CD4-positive, alpha-beta T cell treated with Interferon alpha-2 for 1 hour (primary cell): Measurements from ENCODE around the gene TIMM8B.
A peak's percentile ranks its signal among the peaks of the same experiment; 100 is the strongest.
"Not testable (repeated sequence)": the region's sequence is repeated elsewhere in the genome, so short reads cannot be mapped to it uniquely, and the experiment has no call there.

Experiments
- DNase-seq, 2 donors: peaks; one replicate each; pipeline ENCODE4 v3.0.0-alpha.2; 2020 to 2022

The TIMM8B gene, protein sequence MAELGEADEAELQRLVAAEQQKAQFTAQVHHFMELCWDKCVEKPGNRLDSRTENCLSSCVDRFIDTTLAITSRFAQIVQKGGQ

GRCh38 chr11:112086422-112087191 is at the start of gene TIMM8B, which contains the start of gene SDHD:
TSS of gene TIMM8B (minus strand) at chr11:112086756. CDS start at chr11:112086723, 33 bp downstream.
TSS of gene SDHD (plus strand) at chr11:112086873. CDS start at chr11:112086908, 35 bp downstream.
- peak; percentile 97 to 98 for DNase-seq

DNA sequence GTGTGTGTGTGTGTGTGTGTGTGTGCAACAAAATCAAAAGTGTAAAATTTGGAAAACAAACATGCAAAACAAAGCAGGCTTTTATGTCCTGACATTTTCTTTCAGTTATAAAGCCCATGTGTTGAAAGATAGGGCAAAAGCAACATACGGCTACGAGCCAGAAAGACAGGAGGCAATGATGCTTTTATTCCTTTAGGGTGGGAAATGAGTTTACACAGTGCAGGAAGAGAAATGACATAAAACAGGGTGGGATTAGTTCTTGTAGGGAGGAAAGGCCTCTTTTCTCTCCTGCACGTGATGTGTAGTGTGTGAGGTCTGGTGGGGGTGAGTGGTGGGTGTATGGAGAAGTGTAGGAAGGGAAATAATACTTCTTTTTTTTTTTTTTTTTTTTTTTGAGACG is 47.9 kb upstream of the TIMM8B start:
- no peak for DNase-seq

GRCh38 chr11:112132737-112133136 is 46.2 kb upstream of the TIMM8B start:
- DNase-seq = no peak

DNA sequence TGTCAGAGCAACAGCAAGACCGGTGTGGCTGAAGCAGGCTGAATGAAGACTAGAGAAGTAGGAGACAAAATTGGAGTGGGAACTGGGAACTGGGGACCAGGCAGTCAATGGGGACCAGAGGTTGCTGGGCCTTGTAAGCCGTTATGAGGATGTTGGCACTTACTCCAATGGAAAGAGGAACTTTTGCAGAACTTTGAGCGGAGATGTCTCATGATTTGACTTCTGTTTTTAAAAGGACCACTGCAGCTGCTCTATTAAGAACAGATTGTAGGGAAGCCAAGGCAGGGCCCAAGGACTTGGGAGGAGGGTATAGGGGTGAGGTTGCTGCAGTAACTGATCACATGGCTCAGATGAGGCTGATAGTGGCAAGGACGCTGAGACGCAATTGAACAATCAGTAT is 43.1 kb upstream of the TIMM8B start:
- peak in 1 of 2 donors; percentile 19 for DNase-seq

- DNase-seq = no peak
Observed at GRCh38 chr11:112128483-112129121, 42.0 kb upstream of the TIMM8B start.

DNA sequence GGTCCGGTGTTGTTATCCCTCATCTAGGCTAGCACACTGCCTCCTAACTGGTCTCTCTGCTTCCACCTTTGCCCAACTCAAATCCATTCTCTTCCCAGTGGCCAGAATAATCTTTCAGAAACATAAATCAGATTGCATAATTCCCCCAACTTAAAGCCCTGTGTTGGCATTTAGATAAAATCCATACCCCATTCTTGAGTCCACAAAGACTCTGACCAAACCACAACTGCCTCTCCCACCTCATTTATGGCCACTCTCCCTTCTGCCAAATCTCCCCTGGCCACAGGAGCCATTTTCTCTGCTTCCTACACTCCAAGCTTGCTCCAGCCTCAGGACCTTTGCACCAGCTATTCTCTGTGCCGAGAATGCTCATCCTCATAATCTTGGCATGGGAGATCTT is 40.5 kb upstream of the TIMM8B start:
- DNase-seq = no peak

GRCh38 chr11:112123129-112123528 is 36.6 kb upstream of the TIMM8B start:
- no peak for DNase-seq

- DNase-seq = no peak
Observed at GRCh38 chr11:112121981-112122615, 35.5 kb upstream of the TIMM8B start.

GRCh38 chr11:112118176-112118575 is 31.6 kb upstream of the TIMM8B start:
- DNase-seq = no peak

- no peak for DNase-seq
Observed at GRCh38 chr11:112115386-112115785, 28.8 kb upstream of the TIMM8B start.

- DNase-seq = no peak
Observed at GRCh38 chr11:112114460-112114859, 27.9 kb upstream of the TIMM8B start.

GRCh38 chr11:112113539-112114457 is 27.2 kb upstream of the TIMM8B start:
- peak in 1 of 2 donors; percentile 50 for DNase-seq

DNA sequence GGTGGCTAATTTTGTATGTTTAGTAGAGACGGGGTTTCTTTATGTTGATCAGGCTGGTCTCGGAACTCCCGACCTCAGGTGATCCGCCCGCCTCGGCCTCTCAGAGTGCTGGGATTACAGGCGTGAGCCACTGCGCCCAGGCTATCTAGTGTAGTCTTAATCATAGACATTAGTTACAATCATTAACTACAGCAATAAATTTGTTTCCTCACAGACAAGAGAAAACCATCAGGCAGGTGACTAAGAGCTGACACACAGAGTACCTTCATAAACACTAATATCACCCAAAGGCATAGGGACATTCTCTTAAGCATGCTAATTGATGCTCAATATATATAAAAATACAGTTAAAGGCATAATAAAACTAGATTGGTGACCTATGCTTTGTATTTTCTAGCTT is 19.5 kb upstream of the TIMM8B start:
- DNase-seq = no peak

DNA sequence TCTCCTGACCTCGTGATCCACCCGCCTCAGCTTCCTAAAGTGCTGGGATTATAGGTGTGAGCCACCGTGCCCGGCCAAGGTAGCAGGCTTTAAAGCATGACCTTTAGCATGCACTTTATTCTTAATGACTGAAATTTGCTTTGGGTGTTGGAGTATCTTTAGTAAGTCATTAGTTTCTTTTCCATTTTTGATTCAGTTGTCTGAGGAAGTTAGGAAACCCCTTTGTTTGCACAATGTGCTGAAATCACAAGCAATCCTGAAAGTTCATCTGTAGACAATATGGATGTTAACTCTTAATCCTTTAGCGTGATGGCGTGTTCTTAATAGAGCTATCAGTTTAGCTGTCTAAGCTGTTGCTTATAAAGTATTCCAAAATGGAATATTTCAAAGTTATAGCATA is 16.9 kb upstream of the TIMM8B start:
- DNase-seq = no peak

GRCh38 chr11:112100462-112100861 is 13.9 kb upstream of the TIMM8B start:
- no peak for DNase-seq

GRCh38 chr11:112097734-112098528 is 11.4 kb upstream of the TIMM8B start:
- DNase-seq = no peak

- DNase-seq = no peak
Observed at GRCh38 chr11:112096194-112096593, 9.6 kb upstream of the TIMM8B start.

DNA sequence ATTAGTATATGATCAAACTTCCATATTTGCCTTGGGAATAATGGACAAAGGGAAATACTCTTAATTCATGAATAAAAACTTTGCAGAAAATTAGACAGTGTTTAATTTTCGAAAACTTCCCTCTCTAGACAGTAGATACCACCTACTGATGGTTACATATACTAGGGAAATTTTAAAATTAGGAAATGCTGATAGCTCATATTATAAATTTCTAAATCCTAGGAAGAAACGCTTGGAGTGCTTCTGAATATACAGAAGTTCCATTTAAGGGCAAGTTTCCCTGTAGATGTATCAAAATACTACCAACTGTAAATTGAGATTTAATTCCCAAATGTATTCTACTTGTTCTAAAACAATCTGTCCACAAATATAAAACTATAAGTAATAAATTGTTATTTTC is 8.7 kb upstream of the TIMM8B start:
- DNase-seq = not testable (repeated sequence)

DNA sequence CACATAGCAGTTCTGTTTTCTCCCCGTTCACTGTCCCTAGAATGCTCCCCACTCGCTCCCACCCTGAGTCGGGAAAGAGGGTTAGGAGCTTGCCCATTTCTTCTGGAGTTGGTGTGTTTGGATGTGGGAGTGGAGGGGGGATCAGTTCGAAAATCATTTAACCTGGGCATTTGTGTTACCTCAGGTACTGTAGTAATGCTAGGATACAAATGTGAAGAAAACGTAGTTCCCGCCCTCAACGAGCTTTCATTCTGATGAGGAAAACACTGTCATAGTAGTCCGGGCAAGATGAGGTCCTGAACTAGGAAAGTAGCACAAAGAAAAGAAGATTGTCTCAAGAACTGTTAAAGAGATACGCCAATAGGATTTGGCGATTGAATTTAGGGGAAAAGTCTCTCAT is 656 bp upstream of the TIMM8B start:
- DNase-seq = no peak

- DNase-seq = peak in 1 of 2 donors; percentile 31
Observed at GRCh38 chr11:112085822-112086421, 634 bp downstream of the TIMM8B start.

GRCh38 chr11:112082729-112083128 is 3.8 kb downstream of the TIMM8B start:
- DNase-seq = no peak
